GM13977 (cell line): ENCODE results near the gene BTBD2.

Experiments
- DNase-seq: peaks from one replicate; pipeline ENCODE4 v3.0.0; 2012; ENCODE audit warnings: low spot score
- CTCF ChIP-seq: IDR thresholded peaks from 2 replicates; pipeline ENCODE4 v1.5.1; 2012; ENCODE audit warnings: mild to moderate bottlenecking, control low read depth; ENCODE audit not compliant: insufficient read depth; ENCODE audit errors: extremely low read depth, missing control alignments
- in situ Hi-C: fragments of 300-500 bp; cut with MboI; formaldehyde crosslinking; loops from one replicate; pipeline ENCODE4 v1.12.0; 2022; ENCODE audit warnings: low sequenced_read_pairs, low pct_unique_long_range_greater_than_20kb, mixed read lengths, inconsistent platforms; ENCODE audit not compliant: unreplicated experiment

BTBD2 gene

GRCh38 chr19:2050991-2051772 lies 35.7 kb upstream of the BTBD2 start, which contains the start of gene MKNK2:
MKNK2 (minus strand) TSS chr19:2051244; CDS start chr19:2050851, 393 bp downstream.
- DNase-seq, result peak; percentile 99
- TF ChIP-seq CTCF, result peak; percentile 66
- in situ Hi-C loops, result no loop called here

GRCh38 chr19:2050349-2050990 lies 35.0 kb upstream of the BTBD2 start:
- in situ Hi-C loops, result no loop called here
- DNase-seq, result no peak
- TF ChIP-seq CTCF, result no peak

GRCh38 chr19:2049741-2050348 lies 34.3 kb upstream of the BTBD2 start:
- TF ChIP-seq CTCF, result no peak
- peak; percentile 79 for DNase-seq
- in situ Hi-C loops, result no loop called here

- TF ChIP-seq CTCF, result no peak
- no peak for DNase-seq
- in situ Hi-C loops, result no loop called here
Observed at GRCh38 chr19:2048959-2049740, 33.6 kb upstream of the BTBD2 start.

- no peak for TF ChIP-seq CTCF
Observed at GRCh38 chr19:2048104-2048958, 32.8 kb upstream of the BTBD2 start.

More at GRCh38 chr19:2048104-2048958, 32.8 kb upstream of the BTBD2 start:
- in situ Hi-C loops, result no loop called here
- DNase-seq, result no peak
